Fibroblast of the conjunctiva (primary cell): ENCODE results near the gene ODAD3.
"Not testable (repeated sequence)": the region's sequence is repeated elsewhere in the genome, so short reads cannot be mapped to it uniquely, and the experiment has no call there.

Experiments used
- DNase-seq: peaks from one replicate; pipeline ENCODE4 v3.0.0-alpha.2; 2010; ENCODE audit warnings: low read depth

ODAD3 gene

DNA sequence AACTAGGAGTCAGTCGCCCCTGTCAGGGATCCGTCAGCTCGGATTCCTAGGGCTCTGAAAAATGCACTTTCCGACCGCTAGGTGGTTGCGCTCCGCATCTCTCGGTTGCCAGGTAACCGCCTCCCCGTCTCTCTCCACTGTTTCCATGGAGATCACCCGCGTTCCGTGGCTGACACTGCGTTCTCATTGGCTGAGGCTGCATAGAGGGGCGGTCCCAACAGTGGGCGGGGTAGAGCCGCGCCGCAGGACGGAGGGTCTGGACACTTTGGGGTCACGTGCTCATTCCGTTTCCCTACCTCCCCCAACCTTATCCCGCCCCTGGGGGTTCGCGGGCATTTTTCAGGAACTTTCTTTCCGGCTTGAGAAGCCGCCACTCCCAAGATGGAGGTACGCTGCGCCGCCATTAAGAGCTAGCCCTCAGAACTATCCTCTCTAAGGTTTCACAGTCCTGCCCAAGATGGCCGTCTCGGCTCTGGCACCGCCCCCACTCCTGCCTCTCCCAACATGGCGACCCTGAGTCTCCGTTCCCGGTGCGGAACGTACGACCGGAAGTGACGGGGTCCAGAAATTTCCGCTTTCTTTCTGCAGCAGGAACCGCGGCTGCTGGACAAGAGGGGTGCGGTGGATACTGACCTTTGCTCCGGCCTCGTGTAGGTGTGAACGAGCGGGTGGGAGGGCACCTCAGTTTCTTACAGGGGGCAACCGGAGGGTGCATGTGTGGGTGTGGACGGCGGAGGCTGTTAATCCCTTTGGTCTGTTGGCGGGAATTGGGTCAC lies at the start of gene ODAD3, which contains the start of gene PRKCSH:
Gene ODAD3, minus strand, starts transcription at position 65 of the 776 bp plus-strand sequence. CDS start 105 bp downstream, outside the sequence.
Gene PRKCSH, plus strand, starts transcription at position 579 of the 776 bp plus-strand sequence. CDS start 483 bp downstream, outside the sequence.
- peak; percentile 100 for DNase-seq

DNA sequence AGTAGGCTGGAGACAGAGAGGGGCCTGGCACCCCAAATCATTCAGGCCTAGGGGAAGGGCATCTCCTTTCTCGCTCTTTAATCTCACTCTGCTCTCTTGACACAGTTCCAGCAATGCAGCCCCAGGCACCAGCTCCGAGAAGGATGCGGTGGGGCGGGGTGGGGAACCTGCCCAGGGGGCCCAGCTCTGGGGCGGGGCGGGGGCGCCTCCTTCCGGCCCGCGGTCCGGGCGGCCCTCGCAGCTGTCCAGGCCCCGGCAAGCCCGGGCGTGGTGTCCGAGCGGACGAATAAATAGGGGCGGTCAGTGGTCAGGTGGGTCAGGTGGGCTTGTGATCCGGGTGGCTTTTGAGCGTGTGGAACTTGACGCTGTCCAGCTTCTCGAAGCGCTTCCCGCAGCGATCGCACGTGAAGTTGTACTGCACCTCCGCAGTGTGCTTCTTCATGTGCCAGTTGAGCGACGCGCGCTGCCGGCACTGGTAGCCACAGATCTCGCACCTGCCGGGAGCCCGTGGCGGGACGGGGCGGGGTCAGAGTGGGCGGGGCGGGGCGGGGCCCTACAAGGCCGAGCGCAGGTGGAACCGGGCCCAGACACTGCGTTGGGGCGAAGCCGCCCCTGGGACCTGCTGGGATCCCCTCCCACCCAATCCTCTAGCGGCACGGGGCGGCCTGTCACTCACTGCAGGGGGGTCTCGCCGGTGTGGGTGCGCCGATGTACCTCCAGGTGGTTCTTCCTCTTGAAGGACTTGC lies 48.6 kb upstream of the ODAD3 start:
- no peak for DNase-seq

DNA sequence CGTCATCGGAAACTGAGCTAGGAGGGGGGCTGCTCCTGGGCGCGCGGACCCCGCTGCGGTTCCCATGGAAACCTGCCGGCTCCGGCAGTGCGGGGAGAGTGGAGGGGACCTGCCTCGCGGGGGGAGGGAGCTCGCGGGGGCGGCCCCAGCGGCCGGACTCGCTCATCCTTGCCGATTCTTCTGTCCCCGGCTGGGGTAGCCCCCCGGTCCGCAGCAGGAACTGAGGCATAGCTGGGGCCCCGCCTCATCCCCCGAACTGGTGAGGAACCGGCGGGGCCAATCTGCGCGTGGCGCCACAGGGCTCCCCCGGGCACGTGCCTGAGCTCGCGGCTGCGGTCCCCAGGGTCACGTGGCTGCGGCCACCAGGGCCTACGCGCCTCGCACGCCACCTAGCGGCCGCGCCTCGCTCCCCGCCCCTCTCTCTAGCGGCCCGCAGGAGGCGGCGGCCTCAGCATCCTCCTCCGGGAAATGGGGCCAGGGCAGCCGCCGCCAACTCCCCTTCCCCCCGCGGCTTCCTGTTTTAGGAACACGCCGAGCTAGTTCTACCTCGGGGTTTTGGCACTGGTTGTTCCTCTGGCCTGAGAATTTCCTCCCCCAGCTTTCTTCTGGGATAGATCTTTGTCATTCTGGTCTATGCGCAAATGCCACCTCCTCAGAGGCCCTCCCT lies 47.6 kb upstream of the ODAD3 start:
- peak; percentile 36 for DNase-seq

DNA sequence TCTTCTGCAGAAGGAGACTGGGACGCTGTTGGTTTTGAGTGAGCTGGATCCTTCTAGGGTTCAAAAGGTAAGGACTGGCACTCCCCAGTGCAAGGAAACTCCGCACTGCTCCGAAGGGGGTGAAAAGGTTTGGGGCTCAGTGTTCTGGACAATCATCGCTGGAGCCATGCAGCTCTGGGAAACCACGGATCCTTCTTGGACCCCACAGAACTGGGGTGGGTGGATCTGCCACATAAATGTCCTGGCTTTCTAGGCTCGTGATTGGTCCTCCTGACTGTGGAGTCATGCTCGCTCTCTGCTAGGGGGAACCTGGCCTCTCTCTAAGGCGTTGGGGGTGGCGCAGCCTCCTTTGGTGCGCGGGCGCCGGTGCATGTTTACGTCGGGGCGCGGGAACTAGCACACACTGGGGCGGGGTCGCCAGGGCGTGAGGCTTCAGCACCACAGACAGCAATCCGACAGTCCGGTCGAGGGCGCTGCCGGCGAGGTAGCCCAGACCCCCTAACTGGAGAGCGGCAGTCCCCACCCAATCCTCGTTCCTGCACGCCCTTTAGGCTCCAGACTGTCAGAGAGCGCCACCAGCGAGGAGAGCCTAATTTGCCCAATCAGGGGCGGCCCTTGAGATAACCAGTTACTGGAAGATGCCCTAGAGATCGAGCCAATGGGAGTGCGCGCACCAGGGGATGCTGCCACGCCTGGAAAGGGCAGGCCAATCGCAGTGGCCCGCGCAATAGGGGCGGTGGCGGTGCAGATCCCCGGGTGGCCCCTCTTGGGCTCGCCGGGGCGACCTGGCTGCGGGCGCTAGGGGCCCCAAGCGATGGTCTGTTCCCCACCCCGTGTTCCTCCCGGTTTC lies 46.8 kb upstream of the ODAD3 start:
- peak; percentile 45 for DNase-seq

DNA sequence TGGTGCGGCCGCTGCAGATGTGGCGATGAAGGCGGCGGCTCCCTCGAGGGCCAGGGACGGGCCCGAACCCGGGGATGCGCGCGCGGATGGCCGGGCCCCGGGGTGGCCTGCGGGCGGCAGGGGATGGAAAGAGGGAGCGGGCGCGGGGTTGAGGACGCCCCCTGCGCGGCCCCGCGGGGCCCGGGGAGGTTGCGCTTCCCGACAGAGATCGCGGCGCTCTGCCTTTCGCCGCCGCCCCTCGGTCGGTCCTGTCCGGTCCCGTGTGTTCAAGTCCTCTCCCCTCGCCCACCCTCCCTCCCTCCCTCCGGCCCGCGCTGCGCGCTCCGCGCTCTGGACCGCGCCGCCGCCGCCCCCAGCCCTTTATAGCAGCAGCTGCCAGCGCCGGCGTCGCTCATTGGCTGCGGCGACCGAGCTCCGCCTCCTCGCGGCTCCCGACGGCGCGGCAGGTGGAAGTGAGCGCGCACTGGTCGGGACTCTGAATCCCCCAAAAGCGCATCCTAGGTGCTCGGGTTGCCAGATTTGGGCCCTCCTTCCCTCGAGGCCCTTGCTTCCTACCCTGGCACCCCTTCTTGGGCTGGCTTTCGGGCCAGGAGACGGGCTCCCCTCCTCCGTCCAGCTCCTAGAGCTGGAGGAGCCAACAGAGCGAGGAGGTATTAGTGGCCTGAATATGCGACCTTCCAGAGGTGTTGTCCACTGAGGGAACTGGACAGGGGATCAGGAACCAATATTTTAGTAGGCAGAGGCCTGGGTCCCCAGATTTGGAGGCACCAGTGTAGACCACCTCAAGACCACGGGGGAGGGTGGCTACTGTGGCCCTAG lies 46.0 kb upstream of the ODAD3 start, which contains the start of gene ELAVL3:
Gene ELAVL3, minus strand, starts transcription at position 332 of the 819 bp plus-strand sequence. CDS start 438 bp downstream, outside the sequence.
- DNase-seq: no peak

DNA sequence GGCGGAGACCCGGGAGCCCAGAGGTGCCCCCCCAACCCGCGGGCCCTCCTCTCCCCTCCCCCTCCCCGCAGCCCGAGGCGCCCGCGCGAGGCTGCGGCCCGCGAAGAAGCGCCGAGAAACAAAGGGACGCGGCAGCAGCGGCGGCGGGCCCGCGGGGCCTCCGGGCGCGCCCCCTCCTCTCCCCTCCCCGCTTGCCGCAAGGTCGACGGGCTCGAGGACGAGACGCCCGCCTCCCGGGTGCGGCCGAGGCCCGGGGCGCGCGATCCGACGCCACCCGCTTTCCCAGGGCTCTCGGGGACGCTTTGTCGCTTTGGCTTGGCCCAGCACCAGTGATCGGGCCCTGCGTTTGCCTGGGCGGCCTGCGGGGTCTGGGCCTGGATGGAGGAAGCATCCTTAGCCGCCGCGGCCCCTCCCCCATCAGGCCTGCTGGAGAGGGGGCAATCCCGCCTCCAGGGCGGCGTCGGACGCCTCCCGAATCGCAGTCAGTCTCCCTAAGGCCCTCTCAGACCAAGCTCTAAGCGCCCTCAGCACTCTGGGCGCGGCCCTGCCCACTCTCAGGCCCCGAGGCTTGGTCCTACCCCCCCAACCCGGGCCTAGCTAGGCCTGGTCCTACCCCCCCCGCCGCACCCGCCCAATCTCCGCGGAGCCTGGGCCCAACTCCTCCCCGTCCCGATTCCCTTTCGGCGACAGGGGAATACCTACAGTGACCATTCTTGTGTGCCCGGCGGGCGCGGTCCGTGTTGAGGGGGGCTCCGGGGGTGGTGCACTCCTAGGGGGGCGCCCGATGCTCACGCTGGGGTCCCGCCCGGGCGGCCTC lies 45.2 kb upstream of the ODAD3 start:
- DNase-seq: no peak

DNA sequence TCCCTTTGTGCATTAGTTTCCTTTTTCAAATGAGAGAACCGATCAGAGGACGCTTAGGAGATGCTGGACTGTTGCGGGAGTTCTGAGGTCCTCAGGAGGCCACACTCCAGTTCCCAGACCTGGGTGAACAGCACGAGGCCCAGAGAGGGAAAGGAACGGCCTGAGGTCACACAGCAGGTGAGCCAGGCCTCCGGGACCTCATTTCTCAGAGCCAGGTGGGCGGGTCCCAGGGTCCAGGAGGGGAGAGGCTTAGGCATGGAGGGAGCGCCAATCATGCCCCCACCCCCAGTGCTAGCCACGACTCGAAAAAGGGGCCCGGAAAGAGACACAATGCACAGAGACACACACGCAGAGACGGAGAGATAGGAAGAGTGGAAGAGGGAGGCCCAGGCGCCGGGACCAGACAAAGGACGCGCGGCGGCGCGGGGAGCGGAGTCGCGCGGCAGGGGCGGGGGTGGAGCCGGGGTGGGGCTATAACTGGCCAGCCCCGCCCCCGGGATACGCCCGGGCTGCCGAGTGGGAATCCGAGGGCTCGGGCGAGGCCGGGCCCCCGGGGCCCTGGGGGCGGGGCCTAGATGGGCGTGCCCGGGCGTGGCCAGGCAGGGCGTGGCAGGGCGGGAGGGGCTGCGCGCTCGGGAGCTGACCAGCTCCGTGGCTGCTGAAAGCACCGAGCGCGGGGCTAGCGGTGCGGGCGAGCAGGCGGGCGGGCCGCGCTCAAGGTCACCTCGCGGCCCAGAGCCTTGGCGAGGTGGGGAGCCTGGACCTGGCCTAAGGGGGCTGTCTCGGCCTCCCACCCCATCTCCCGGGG lies 44.4 kb upstream of the ODAD3 start:
- no peak for DNase-seq

DNA sequence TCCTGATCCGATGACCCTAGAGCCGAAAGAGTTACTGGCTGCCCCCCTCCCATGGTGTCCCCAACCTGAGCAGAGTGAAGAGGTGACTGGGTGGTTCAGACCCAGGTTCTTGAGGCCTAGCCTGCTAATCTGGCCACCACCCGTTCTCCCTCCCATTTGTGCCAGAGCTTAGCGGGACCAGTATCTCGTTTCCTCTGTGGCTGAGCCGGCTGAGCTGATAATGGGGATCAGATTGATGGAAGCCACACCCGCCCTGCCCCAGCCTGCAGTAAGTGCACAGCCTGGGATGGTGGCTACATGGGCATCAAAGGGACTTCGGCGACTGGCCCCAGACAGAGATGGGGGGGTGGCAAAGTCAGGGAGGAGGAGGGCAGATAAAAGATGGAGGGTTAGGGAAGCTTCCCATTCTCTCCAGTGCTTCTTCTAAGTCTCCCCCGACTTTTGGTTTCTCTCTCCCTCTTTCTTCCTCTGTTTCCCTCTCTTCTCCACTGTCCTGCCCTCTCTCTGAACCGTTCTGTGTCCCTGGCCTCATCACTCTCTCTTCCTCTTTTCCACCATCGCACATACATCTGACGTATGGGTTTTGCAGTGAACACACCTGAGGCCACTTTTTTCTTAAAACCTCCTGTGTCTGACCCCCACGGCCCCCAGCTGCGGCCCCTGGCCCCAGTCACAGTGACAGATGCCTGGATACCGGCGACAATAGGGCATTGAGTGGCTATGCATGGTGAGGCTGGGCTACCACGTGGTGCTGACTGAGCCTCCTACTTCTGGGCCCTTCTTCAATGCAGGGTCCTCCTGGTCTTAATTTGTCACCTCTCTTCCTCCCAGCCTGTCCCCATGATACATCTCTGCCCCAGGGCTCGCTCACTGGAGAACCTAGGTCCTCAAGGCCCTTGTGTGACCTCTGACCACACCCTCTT lies 43.5 kb upstream of the ODAD3 start:
- DNase-seq: no peak

DNA sequence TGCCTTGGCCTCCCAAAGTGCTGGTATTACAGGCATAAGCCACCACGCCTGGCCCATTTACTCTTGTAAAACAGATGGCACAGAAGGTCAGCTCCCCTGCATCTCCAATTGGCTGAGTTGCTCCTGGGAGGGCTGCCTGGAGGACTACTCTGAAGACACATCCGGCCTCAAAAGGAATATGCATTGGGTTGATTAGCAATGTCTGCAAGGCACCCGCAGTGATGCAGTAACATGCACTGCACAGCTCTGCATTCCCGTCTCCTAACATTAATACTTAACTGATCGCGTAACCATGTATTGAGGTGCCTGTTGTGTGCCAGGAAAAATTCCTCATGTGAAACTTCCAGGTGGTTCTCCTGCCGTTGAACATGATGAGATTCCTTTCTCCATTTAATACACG lies 40.9 kb upstream of the ODAD3 start:
- DNase-seq: no peak

DNA sequence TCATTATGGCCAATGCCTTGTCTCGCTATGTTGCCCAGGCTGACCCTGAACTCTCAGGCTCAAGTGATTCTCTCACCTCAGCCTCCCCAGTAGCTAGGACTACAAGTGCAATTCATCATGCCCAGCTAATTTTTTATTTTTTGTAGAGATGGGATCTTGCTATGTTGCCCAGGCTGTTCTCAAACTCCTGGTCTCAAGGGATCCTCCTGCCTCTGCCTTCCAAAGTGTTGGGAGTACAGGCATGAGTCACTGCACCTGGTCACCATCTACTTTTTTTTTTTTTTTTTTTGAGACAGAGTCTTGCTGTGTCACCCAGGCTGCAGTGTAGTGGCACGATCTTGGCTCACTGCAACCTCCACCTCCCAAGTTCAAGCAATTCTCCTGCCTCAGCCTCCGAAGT lies 40.4 kb upstream of the ODAD3 start:
- DNase-seq: not testable (repeated sequence)

DNA sequence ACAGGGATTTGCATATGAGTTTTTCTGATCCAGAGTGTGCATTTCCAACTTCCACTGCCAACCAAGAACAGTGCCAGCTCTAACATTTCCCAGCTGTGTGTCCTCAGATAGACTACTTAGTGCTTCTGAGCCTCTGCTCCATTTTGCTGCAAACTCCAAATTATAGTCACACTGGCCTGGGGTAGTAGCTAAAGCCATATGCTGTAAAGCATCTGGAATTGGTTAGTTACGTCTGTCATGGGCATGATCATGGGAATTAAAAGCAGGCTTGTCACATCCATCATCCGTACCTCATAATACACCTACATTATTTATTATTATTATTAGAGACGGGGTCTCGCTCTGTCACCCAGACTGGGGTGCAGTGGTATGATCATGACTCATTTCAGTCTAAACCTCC lies 38.8 kb upstream of the ODAD3 start:
- no peak for DNase-seq

DNA sequence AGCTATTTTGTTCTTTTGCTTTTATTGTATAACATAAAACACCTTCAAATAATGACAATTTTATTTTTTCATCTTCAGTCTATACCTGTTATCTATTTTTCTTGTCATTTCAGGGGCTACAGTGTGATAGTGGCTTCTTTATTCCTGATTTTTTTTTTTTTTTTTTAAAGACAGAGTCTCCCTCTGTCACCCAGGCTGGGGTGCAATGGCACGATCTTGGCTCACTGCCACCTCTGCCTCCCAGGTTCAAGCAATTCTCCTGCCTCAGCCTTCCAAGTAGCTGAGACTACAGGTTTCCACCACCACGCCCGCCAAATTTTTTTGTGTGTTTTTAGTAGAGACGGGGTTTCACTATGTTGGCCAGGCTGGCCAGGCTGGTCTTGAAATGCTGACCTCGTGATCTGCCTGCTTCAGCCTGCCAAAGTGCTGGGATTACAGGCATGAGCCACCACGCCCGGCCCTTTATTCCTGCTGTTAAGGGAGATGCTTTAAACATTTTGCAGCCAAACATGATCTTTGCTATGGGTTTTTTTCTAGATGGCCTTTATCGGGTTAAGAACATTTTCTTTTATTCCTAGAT lies 33.4 kb upstream of the ODAD3 start:
- DNase-seq: not testable (repeated sequence)

DNA sequence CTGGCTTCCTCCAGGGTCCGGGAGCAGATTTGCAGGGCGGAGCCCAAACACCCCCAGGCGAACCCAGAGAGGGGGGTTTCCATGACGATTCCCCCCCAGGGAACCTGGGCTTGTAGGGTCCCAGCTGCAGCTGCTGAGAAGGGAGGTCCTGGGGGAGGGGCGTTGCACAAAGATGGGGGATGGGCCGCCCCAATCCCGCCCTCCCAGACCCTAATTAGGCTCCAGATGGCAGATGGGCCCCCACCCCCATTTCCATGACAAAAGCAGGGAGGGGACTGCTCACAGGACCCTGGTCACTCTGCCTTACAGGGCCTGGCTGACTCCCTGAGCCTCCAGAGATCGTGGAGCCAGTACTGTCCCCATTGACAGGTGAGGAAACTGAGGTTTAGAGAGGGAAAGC lies 30.7 kb upstream of the ODAD3 start:
- DNase-seq: no peak

DNA sequence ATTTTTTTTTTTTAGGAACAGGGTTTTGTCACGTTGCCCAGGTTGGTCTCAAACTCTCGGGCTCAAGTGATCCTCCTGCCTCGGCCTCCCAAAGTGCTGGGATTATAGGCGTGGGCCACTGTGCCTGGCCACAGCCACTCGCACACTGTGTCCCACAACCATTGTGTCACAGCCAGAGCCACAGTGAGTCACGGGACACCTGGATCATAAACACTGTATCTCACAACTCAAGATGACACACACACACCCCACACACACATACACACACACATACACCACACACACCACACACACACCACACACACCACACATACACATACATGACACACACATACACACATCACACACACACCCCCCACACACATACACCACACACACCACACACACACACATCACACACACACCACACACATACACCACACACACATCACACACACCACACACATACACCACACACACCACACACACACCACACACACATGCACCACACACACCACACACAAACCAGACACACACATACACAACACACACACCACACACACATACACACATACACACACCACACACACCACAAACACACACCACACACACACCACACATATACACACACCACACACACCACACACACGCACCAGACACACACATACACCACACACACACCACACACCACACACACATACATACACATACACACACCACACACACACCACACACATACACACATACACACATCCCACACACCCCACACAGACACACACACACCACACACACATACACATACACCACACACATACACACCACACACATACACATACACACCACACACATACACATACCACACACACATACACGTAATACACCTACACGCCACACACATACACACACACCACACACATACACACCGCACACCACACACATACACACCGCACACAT lies 29.7 kb upstream of the ODAD3 start:
- no peak for DNase-seq

DNA sequence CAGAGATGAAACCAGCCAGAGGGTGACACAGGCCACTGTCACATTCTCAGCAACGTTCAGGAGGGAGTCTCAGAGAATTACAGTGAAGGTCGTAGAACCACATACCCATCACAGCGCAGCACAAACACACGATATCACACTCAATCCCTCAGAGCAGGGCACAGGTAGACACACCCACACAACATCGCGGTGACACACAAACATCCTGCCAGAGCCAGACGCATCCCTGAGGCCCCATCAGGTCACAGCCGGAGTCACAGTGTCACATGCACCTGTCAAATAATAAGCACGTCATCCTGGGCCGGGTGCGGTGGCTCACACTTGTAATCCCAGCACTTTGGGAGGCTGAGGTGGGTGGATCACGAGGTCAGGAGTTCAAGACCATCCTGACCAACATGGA lies 28.5 kb upstream of the ODAD3 start:
- DNase-seq: no peak

DNA sequence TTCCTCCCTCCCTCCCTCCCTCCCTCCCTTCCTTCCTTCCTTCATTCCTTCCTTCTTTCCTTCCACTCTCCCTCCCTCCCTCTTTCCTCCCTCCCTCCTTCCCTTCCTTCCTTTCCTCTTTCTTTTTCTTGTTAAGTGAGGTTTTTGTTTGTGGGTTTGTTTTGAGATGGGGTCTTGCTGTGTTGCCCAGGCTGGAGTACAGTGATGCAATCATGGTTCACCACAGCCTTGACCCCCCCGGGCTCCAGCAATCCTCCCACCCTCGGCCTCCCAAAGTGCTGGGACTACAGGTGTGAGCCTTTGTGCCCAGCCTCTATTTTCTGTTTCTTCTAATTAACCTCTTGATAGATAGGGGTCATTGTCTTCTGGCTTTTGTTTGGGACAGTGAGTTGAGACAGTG lies 26.5 kb upstream of the ODAD3 start:
- no peak for DNase-seq
